Pancreas (tissue), 10 donors: ENCODE data around the gene SYTL1. TPM values are rescaled to one million over a fixed set of nuclear protein-coding genes. Genes with fewer than 3 reads are reported as not detected.

ENCODE experiments used
- ATAC-seq, 4 donors: fragments of 200-7000 bp; cut with Tn5 transposase; one replicate each; pipeline versions ENCODE4 v1.8.0 to v1.9.1; 2020; ENCODE audit warnings: mild to moderate bottlenecking in 4 of 4, moderate library complexity in 4 of 4
- DNase-seq, 6 donors: peaks; one replicate each; pipeline ENCODE4 v3.0.0-alpha.2; 2020
- FAIRE-seq: peaks from 2 replicates; lab custom pipeline; 2012; peaks lifted over from hg19 to GRCh38; lab: Jason Lieb, UNC
- H3K27ac ChIP-seq, 4 donors: fragments of 200-600 bp; sonication (generic); 1 replicate in 3 of 4; 2 replicates in 1 of 4; pipeline versions ENCODE4 v1.5.0 to v1.8.0; 2020
- H3K27me3 ChIP-seq, 4 donors: fragments of 200-600 bp; one replicate each; pipeline ENCODE4 v1.8.0; 2021
- H3K36me3 ChIP-seq, 3 donors: fragments of 200-600 bp; sonication (generic) in 1 of 3; one replicate each; pipeline versions ENCODE4 v1.5.0 to v1.8.0; 2020 to 2021
- H3K4me1 ChIP-seq, 3 donors: fragments of 200-600 bp; one replicate each; pipeline ENCODE4 v1.8.0; 2021
- H3K4me3 ChIP-seq, 4 donors: fragments of 200-600 bp; sonication (generic) in 2 of 4; one replicate each; pipeline versions ENCODE4 v1.5.0 to v1.8.0; 2020 to 2021
- H3K9me3 ChIP-seq, 4 donors: fragments of 200-600 bp; one replicate each; pipeline ENCODE4 v1.8.0; 2021
- CTCF ChIP-seq, 4 donors: fragments of 200-600 bp; sonication (generic) in 3 of 4; IDR thresholded peaks; one replicate each; pipeline versions ENCODE4 v1.5.0 to v1.8.0; 2021; ENCODE audit warnings: antibody characterized with exemption in 4 of 4
- WGBS, 2 donors: extraction: QIAGEN DNeasy Blood & Tissue Kit; methylation state at CpG; one replicate each; pipeline ENCODE4 v1.1.7; 2013; 5-methylcytosine and 5-hydroxymethylcytosine counted together
- intact Hi-C, 3 donors: fragments of 100-400 bp; cut with DNase I; formaldehyde crosslinking; loops; one replicate each; pipeline versions ENCODE4 v1.11.1 to v1.14.2; 2022
- polyA plus RNA-seq, 2 donors: library from polyadenylated mRNA; stranded (reverse); fragments of 200-250 nt; gene quantifications; one replicate each; pipeline ENCODE4 v1.2.3, GENCODE V29; 2013
- total RNA-seq, 6 donors: library from RNA; stranded (reverse); fragmentation: NEBNext Ultra II Directional in 4 of 6; extraction: Animal tissue kit (Norgen Biotek cat#: 25700) in 4 of 6; gene quantifications; one replicate each; pipeline versions ENCODE4 v1.2.1 to v1.2.4, GENCODE V29; 2021 to 2023
- donor health status: healthy with polysubstance abuse.
- donor health status: DM: no; HTN: no; CAD: no; lungs with moderate emphysema.
- donor health status: DM: no; HTN: no; CAD: no.
- donor health status: control.
- donor health status: control.
- donor health status: Bipolar disorder and iron deficiency.
- donor health status: DM: yes; HTN: yes; CAD: no.
- donor health status: DM: no; HTN: no; CAD: no.
- donor health status: DM: no; HTN: no; CAD: no.
- donor health status: DM: yes; HTN: yes; CAD: no.

The SYTL1 gene
- total and polyA plus RNA-seq, 8 donors: 45.8 to 254 (median 107) TPM

- DNase-seq: peak; percentile 65 to 92 (median 86)
- no peak for FAIRE-seq
- Histone ChIP-seq H3K27ac (peak overlapping the region in 1 of 4 donors; percentile 21), H3K4me3 (no peak overlapping the region), H3K36me3 (peaks cover 0 to 30% (median 8%) of the 10 kb centered on the region in 3 donors), H3K4me1 (no peaks in the 10 kb centered on the region), H3K27me3 (no peaks in the 10 kb centered on the region), H3K9me3 (no peaks in the 10 kb centered on the region)
- peak; percentile 88 to 95 (median 91) for ATAC-seq
- peak; percentile 97 to 99 (median 98) for TF ChIP-seq CTCF (IDR thresholded peaks at IDR 0.05)
- WGBS, 2 donors: 47 to 50% methylated on average over 5 of the region's 5 CpGs
- intact Hi-C loops: loop anchor here in 1 of 3 donors (10.0 kb wide), 1 partner anchor 94 kb away; the partner anchor contains the start of gene GPR3
Measured at GRCh38 chr1:27300341-27301051, 41.3 kb upstream of the SYTL1 start.

GRCh38 chr1:27301052-27301422 lies 40.8 kb upstream of the SYTL1 start:
- Histone ChIP-seq H3K36me3 (peaks cover 0 to 27% (median 8%) of the 10 kb centered on the region in 3 donors), H3K27me3 (no peaks in the 10 kb centered on the region), H3K4me1 (no peaks in the 10 kb centered on the region), H3K27ac (no peak overlapping the region), H3K9me3 (no peaks in the 10 kb centered on the region), H3K4me3 (no peak overlapping the region)
- WGBS, 2 donors: 79 to 83% methylated on average over 8 of the region's 8 CpGs
- intact Hi-C loops: loop anchor here in 1 of 3 donors (10.0 kb wide), 1 partner anchor 94 kb away; the partner anchor contains the start of gene GPR3
- DNase-seq: peak in 2 of 6 donors; percentile 56 to 72
- FAIRE-seq: no peak
- ATAC-seq: no peak
- no peak for TF ChIP-seq CTCF (IDR thresholded peaks at IDR 0.05)

GRCh38 chr1:27301582-27302199 lies 40.1 kb upstream of the SYTL1 start:
- no peak for FAIRE-seq
- Histone ChIP-seq H3K27me3 (no peaks in the 10 kb centered on the region), H3K4me1 (no peaks in the 10 kb centered on the region), H3K27ac (no peak overlapping the region), H3K4me3 (no peak overlapping the region), H3K36me3 (peaks cover 0 to 25% (median 8%) of the 10 kb centered on the region in 3 donors), H3K9me3 (no peaks in the 10 kb centered on the region)
- WGBS, 2 donors: 75 to 77% methylated on average over 10 of the region's 10 CpGs
- TF ChIP-seq CTCF (IDR thresholded peaks at IDR 0.05): no peak
- peak in 1 of 6 donors; percentile 30 for DNase-seq
- no peak for ATAC-seq
- intact Hi-C loops: loop anchor here in 1 of 3 donors (10.0 kb wide), 1 partner anchor 93 kb away; the partner anchor contains the start of gene GPR3

- ATAC-seq (no peak), DNase-seq (no peak), FAIRE-seq (no peak)
- Histone ChIP-seq H3K4me3 (no peak overlapping the region), H3K27me3 (no peaks in the 10 kb centered on the region), H3K4me1 (no peaks in the 10 kb centered on the region), H3K36me3 (peaks cover 0 to 16% (median 7%) of the 10 kb centered on the region in 3 donors), H3K9me3 (no peaks in the 10 kb centered on the region), H3K27ac (no peak overlapping the region)
- no peak for TF ChIP-seq CTCF (IDR thresholded peaks at IDR 0.05)
- intact Hi-C loops: loop anchor here in 1 of 3 donors (10.0 kb wide), 1 partner anchor 92 kb away; the partner anchor contains the start of gene GPR3
- WGBS, 2 donors: 92 to 93% methylated on average over 2 of the region's 2 CpGs
Measured at GRCh38 chr1:27302612-27303011, 39.2 kb upstream of the SYTL1 start.
